LoVo (cell line): ENCODE results near the gene ABCA2.
A peak's percentile ranks its signal among the peaks of the same experiment; 100 is the strongest.

Experiments used
- DNase-seq: peaks from one replicate; pipeline ENCODE4 v3.0.0-alpha.2; 2016; ENCODE audit warnings: low spot score

Gene ABCA2, protein sequence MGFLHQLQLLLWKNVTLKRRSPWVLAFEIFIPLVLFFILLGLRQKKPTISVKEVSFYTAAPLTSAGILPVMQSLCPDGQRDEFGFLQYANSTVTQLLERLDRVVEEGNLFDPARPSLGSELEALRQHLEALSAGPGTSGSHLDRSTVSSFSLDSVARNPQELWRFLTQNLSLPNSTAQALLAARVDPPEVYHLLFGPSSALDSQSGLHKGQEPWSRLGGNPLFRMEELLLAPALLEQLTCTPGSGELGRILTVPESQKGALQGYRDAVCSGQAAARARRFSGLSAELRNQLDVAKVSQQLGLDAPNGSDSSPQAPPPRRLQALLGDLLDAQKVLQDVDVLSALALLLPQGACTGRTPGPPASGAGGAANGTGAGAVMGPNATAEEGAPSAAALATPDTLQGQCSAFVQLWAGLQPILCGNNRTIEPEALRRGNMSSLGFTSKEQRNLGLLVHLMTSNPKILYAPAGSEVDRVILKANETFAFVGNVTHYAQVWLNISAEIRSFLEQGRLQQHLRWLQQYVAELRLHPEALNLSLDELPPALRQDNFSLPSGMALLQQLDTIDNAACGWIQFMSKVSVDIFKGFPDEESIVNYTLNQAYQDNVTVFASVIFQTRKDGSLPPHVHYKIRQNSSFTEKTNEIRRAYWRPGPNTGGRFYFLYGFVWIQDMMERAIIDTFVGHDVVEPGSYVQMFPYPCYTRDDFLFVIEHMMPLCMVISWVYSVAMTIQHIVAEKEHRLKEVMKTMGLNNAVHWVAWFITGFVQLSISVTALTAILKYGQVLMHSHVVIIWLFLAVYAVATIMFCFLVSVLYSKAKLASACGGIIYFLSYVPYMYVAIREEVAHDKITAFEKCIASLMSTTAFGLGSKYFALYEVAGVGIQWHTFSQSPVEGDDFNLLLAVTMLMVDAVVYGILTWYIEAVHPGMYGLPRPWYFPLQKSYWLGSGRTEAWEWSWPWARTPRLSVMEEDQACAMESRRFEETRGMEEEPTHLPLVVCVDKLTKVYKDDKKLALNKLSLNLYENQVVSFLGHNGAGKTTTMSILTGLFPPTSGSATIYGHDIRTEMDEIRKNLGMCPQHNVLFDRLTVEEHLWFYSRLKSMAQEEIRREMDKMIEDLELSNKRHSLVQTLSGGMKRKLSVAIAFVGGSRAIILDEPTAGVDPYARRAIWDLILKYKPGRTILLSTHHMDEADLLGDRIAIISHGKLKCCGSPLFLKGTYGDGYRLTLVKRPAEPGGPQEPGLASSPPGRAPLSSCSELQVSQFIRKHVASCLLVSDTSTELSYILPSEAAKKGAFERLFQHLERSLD (N-terminal part only)

DNA sequence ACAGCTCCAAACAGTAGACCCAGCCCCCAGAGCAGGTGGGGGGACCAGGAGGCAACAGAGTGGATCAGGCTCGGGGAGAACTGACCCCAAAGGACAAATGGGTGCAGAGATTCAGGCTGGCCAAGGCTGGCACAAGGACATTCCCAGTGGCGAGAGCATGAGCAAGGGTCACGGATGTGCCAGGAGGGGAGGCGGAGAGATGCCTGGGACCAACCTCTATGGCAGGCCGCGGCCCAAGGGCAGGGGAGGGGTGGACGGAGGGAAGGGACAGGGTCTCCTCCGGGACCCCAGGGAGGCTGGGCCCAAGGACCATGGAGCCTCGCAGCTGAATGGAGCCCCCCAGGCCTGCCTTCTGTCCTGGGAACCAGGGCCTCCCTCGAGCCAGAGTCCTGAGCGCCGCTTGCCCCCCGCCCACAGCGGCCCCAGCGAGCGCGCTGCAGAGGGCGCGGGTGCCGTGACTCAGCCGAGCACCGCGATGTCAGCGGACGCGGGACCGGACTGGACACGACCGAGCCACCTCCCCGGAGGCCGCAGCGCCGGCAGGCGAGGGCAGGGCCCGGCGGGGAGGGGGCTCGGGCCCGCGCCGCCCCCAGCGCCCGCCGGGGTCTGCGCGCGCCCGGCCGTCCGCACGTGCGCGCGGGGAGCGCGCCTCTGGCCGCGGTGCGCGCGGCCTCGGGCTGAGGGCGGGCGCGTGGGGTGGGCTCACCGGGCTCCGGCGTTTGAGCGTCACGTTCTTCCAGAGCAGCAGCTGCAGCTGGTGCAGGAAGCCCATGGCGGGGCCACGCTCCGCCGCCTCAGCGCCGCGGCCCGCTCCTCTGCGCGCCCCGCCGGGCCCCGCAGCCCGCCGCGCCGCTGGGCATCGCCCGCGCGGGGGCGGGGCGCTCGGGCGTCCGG lies at the start of gene ABCA2:
Gene ABCA2 (minus strand): TSS at position 869 of the 894 bp plus-strand sequence. CDS start 97 bp downstream, at position 772.
- DNase-seq, result peak; percentile 20

DNA sequence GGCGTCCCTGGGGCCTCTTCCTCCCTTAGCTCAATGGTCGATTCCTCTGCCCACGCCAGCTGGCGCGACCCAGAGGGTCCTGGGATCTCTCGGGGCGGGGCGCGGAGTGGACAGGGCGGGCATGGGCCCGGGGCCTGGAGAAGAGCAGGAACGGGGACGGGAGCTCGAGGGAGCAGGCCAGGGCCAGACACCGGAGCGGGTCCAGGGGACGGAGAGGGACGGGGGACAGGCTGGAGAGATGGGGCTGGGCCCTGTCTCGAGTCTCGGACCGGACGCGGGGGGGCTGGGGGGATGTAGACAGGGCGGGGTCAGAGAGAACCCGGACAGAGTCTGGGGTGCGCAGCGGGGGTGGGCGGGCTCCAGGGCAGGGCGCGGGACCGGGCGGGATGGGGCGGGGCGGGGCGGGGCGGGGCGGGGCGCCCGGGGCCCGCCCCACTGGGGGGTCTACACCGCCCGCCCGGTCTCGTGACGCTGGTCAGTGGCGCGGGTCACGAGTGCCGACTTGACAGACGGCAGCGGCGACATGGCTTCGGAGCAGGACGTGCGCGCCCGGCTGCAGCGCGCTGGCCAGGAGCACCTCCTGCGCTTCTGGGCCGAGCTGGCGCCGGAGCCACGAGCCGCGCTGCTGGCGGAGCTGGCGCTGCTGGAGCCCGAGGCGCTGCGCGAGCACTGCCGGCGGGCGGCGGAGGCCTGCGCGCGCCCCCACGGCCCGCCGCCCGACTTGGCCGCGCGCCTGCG lies 49.1 kb upstream of the ABCA2 start, which contains the start of gene UAP1L1:
Gene UAP1L1 (plus strand): TSS at position 508 of the 738 bp plus-strand sequence. CDS start 16 bp downstream, at position 524.
- peak; percentile 47 for DNase-seq

DNA sequence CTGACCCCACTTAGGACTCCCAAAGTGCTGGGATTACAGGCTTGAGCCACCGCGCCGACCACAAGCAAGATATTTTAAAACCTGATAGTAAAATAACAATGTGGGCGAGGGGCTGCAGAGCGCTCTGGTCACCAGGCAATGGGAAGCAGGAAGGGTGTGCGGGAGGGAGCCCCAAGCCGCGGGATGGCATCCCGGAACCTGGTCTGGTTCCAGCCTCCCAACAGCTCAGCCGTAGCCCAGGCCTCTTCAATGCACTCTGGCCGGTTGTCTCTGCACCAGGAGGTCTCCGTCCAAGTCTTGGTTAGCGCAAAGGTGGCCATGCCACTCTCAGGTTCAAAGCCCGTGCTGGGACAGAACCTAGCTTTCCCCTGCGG lies 48.6 kb upstream of the ABCA2 start:
- no peak for DNase-seq

DNA sequence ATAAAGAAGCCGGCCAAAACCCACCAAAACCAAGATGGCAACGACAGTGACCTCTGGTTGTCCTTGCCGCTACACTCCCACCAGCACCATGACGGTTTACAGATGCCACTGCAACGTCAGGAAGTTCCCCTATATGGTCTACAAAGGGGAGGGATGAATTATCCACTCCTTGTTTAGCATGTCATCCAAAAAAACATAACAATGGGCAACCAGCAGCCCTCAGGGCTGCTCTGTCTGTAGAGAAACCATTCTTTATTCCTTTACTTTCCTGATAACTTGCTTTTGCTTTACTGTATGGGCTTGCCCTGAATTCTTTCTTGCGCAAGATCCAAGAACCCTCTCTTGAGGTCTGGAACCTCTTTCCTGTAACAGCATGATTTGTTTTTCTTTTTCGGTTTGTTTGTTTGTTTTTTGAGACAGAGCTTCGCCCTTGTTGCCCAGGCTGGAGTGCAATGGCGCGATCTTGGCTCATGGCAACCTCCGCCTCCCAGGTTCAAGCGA lies 47.3 kb upstream of the ABCA2 start:
- no peak for DNase-seq

DNA sequence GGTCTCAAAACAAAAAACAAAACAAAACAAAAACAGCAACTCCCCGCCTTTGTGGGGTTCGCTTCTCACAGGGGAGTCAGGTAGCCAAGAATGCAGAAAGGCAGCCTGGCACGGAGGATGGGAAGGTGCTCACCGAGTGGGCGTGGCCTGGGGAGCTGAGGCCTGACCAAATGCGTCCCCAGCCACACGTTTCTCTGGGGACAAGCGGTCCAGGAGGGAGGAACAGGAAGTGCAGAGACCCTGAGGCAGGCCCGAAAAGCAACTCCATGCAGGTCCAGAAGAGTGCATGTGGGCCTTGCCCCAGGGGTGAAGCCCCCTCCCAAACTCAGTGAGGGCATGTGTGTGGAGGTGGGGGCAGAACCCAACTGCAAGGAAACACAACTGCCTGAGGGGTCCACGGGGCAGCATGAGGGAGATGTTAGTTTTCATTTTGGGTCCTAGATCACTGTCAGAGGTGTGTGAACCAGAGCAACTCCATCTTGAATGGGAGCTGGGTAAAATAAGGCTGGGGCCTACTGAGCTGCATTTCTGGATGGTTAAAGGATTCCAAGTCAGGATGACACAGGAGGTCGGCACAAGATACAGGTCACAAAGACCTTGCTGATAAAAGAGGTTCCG lies 46.7 kb upstream of the ABCA2 start:
- no peak for DNase-seq

DNA sequence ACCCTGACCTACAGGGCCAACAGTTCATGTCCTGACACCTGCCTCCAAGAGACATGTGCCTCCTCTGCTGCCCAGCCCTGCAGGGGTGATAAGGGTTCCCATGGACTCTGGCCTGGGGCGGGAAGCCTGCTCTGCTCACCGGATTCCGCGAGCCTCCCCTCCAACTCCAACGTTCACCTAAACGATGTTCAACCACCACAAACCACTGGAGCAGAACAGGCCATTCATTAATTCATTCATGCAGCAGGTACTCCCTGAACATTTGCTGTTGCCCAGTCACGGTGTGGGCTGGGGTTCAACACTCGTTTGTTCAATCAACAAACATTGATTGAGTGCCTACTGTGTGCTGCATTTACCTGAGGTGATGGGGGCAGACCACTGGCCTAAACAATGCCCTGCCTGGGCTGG lies 46.0 kb upstream of the ABCA2 start:
- no peak for DNase-seq

DNA sequence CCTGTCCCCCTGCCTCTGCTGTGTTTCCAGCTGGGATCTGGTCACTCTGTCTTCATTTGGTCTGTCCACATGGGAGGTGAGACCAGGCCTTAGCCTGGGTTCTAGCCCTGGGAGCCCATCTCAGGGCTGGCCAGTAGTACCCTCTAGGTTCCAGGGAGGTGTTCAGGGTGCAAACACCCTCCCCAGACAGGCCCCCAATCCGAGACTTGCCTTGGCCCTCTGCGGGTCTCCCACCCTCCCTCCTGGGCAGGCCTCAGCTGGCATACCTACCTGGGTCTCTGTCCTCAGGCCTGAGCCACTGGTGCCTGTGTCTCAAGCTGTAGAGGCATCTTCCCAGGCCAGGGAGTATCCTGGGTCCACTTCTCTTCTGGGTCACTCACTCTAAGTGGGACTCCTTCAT lies 43.2 kb upstream of the ABCA2 start:
- no peak for DNase-seq

DNA sequence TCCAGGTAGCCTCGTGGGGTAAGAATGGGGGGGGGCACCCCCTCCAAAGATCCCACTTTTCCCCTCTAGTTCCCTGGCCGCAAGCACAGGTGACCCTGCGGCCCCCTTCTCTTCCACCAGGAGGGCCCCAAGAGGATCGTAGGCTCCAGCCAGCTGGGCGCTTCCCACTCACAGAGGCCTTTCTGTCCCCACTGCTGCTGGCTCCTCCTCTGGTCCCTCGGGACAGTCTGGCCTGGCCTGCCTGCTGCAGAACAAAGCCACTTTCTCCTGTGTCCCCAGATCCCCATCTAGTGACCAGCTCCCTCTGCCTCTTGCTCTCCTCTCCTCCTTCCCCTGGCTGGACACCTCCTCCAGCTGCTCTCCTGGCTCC lies 42.9 kb upstream of the ABCA2 start:
- DNase-seq, result no peak

DNA sequence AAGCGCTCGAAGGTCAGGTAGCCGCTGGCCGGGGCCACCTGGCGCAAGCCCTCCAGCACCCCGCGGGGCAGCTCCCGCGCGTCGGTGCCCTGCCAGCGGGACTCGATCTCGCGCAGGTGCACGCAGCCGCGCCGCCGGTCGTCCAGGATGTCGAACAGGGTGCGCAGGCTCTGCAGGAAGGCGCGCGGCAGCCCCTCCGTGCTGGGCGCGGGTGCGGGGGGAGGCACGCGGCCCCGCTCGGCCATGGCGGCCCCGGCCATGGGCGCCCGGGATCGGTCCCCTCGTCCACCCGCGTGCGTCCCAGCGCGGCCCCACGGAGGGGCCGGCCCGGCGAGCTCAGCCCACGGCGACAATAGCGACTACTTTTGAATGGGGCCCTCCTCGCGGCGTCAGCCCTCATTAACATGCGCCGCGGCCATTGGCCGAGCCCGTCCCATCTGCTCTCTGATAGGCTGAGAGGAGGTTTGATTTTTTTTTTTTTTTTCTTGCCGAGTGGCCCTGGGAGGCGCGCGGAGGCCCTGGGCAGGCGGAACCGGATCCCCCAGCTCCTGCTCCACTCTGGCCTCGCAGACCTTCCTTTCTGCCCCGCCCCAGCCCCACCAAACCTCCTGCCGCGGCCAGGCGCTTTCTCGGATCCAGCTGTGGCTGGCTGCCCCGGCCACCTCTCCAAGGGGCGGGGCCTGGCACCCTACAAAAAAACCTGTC lies 42.3 kb upstream of the ABCA2 start, which contains the start of gene SAPCD2:
Gene SAPCD2 (minus strand): TSS at position 357 of the 705 bp plus-strand sequence. CDS start 97 bp downstream, at position 260.
- DNase-seq, result peak; percentile 92

DNA sequence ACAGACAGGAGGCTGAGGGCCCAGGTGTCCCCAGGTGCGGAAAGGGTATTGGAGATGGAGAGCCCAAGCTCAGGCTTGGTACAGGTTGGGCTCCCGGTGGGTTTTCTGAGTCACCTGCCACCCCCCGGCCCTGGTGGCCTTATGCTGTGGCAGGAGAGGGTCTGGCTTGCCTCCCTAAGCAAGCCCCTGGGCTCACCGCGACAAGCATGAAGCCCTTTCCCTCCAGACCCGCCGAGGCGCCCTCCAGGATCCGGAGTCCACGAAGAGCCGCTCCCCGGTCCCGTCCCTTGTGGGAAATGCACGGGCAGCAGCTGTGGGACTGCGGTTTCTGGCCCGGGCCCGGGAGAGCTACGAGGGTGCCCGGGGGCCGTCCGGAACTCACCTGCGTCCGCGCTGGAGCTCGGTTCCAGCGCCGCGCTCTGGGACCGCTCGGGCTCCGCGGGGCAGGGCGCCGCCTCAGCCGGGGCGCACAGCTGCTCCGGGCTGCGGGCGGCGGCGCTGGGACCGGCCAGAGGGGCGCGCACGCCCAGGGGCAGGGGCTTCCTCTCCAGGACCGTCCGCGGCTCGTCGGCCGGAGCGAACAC lies 41.6 kb upstream of the ABCA2 start:
- DNase-seq, result no peak

DNA sequence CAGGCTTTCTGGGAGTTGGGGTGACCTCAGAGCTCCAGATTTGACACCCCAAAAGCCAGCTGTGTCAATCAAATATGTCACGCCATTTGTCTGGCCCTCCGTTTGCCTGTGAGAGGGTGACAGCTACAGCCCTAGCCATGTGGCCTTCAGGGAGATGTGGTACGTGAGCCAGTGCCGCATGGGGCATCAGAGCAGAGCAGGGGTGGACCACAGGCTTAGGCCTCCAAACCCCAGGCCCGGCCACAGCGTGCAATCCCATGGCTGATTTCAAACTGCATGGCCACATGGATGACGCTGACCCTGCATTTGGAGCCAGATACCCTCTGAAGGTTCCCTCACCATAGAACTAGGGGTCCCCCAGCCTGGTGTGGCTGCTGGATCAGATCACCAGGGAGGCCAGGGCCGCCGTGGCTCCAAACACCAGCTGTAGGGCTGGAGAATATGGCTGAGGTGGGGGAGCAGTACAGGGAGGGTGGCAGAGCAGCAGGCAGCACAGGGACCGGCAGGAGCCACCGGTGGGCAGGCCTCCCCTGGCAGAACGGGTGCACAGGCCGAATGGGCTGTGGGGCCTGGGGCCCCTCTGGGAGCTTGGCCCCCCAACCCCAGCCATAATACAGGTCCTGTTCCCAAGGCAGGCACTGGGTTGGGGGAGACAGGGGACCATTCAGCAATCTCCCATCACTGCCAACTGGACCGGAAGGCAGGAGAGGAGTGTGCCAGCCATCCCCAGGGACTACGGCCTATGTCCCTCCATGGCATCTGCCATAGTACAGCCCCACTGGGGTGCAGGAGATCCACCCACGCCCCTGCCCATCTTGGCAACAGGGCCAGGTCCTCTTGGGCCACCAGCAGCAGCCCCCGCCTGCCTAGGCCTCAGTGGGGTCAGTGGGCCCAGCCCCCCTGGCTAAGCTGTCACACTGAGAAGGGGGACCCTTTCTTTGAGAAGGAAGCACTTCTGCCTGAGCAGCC lies 40.8 kb upstream of the ABCA2 start:
- DNase-seq, result no peak

DNA sequence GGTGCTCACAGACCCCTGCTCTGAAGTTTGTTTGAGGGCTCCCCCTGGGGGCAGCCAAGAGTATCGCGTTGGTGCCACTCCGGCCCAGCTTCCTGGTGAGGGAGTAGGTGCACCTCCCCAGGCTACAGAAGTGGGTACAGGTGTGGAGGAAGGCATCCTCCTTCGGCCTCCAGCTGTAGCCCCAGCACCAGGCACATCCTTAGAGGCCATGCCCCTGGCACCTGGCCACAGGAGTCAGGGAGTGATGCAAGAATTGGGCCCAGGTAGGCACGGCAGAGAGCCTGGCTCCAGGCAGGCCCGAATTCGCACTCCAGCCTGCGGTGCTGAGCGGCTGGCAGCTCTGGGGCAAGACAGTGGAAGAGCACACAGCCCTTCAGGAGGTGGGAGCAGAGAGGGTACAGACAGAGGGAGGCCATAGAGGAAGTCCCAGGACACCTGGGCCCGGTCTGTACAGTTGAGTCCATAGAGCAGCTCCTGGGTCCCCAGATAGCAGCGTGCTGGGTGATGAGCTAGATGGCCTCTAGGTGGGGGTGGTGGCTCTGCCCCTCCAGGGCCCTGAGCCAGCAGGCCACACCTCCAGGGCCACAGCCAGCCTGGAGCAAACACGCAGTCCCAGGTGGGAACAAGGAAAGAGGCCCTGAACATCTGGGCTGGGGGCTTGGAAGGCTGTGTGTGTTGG lies 40.0 kb upstream of the ABCA2 start:
- DNase-seq, result peak; percentile 82

DNA sequence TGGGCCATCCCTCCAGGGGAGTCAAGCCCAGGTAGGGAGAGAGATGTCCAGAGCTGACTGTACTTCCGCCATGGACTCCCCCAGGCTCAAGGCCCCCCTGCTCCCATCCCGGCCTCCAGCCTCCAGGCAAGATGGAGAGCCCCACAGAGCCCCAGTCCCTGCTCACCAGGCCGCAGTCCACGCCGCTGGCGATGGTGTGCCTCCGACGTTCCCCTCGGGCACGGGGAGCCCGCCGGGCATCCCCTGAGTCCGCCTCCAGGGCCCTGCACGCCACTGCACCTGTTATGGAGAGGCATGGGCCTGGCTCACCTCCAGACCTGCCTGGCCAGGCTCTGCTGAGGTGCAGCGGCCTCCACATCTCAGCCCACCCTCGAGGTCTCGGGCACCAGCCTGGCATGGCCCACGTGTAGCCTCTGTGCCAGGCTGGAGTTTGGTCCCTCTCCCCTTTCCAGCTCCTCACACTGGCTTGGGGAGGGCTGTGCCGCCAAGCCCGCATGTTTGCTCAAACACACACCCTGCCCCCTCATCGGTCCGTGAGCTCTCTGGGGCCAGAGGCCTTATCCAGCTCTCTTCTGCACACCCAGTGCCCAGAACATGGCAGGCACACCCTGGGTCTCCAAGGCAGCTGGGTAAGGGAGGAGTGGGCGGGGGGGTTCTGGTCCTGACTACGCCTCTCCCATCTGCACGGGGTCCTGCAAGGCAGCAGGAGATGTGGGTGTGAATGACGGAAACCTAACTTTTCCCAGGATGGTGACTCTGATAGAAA lies 38.2 kb upstream of the ABCA2 start:
- no peak for DNase-seq

DNA sequence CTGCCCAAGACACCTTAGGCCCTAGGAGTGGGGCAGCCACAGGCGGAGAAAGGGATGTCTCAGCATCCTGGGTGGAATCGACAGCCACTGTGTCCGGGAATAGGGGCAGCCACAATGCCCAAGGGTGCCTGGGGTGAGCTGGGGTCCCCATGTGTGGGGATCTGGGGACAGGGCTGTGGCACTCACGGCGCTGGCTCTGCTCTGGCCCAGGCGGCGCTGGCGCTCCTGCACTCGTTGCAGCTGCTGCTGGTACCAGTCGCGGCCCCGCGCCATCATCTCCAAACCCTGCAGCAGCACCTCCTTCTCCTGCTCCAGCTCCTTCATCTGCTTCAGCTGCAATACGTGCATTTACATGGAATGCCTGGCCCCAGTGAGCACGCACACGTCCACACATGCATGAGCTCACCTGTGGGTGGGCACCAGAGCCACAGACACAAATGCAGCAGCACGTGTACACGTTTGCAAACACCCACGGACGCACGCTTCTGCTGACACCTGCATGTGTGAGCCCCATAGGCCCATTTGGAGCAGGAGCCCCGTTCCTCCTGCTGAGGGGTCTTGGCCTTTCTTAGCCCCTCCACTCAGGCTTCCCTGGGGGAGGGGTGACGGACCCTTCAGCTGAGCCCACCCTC lies 37.4 kb upstream of the ABCA2 start:
- no peak for DNase-seq

DNA sequence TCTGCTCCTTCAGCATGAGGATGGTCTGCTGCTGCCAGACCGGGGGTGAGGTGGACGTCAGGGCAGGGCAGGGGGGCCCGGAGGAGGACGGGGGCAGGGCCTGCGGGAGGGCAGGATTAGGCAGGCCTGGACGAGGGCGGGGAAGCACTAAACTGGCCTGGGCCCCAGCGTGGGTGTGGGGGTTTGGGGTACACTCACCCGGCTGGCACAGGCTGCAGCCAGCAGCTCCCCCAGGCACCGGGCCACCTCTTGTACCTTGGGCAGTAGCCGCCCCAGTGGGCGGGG lies 36.8 kb upstream of the ABCA2 start:
- no peak for DNase-seq
